Loucy (cell line): ENCODE data around the gene OR1J2.

Experiments used
- H2AFZ ChIP-seq: fragments of 200-600 bp; sonication (generic); 2 replicates; pipeline ENCODE4 v1.6.0; 2016; ENCODE audit warnings: antibody characterized with exemption, mild to moderate bottlenecking, low read length, moderate library complexity
- H3F3A ChIP-seq: fragments of 200-600 bp; 2 replicates; pipeline ENCODE4 v1.6.0; 2016; ENCODE audit warnings: antibody characterized with exemption, low read depth, mild to moderate bottlenecking
- H3K27me3 ChIP-seq: fragments of 200-600 bp; sonication (generic); 2 replicates; pipeline ENCODE4 v1.6.1; 2014; ENCODE audit warnings: low read length, mild to moderate bottlenecking; ENCODE audit not compliant: insufficient read depth, poor library complexity, severe bottlenecking
- H3K36me3 ChIP-seq: fragments of 200-600 bp; sonication (generic); 2 replicates; pipeline ENCODE4 v1.6.1; 2016; ENCODE audit warnings: low read length; ENCODE audit not compliant: insufficient read depth
- H3K4me1 ChIP-seq: fragments of 200-600 bp; sonication (generic); 2 replicates; pipeline ENCODE4 v1.5.1; 2014; ENCODE audit warnings: low read length, mild to moderate bottlenecking; ENCODE audit not compliant: insufficient read depth, poor library complexity, severe bottlenecking
- H3K4me2 ChIP-seq: fragments of 200-600 bp; sonication (generic); 2 replicates; pipeline ENCODE4 v1.6.0; 2014; ENCODE audit warnings: antibody characterized with exemption, low read length, low read depth, mild to moderate bottlenecking; ENCODE audit not compliant: poor library complexity, severe bottlenecking
- H3K4me3 ChIP-seq: fragments of 200-600 bp; sonication (generic); 2 replicates; pipeline ENCODE4 v1.5.1; 2014; ENCODE audit warnings: low read length, mild to moderate bottlenecking, mixed read lengths; ENCODE audit not compliant: poor library complexity, severe bottlenecking
- H3K79me2 ChIP-seq: fragments of 200-600 bp; sonication (generic); 2 replicates; pipeline ENCODE4 v1.6.1; 2014; ENCODE audit warnings: low read length; ENCODE audit not compliant: insufficient read depth
- H3K9ac ChIP-seq: fragments of 200-600 bp; sonication (generic); 2 replicates; pipeline ENCODE4 v1.6.0; 2014; ENCODE audit warnings: mild to moderate bottlenecking, low read depth, low read length, moderate library complexity; ENCODE audit not compliant: poor library complexity, severe bottlenecking
- H3K9me2 ChIP-seq: fragments of 200-600 bp; sonication (generic); replicated peaks from 2 replicates; pipeline ENCODE4 v1.6.1; 2016; ENCODE audit warnings: low read depth, low read length, mixed read lengths
- H3K9me3 ChIP-seq: fragments of 200-600 bp; sonication (generic); 2 replicates; pipeline ENCODE4 v1.6.1; 2014; ENCODE audit warnings: mild to moderate bottlenecking, antibody characterized with exemption, low read length, low read depth; ENCODE audit not compliant: insufficient read depth
- H4K20me1 ChIP-seq: fragments of 200-600 bp; sonication (generic); 2 replicates; pipeline ENCODE4 v1.6.0; 2014; ENCODE audit warnings: antibody characterized with exemption, low read length, mild to moderate bottlenecking; ENCODE audit not compliant: insufficient read depth, poor library complexity, severe bottlenecking
- EZH2phosphoT487 ChIP-seq: fragments of 200-600 bp; IDR thresholded peaks from 2 replicates; pipeline ENCODE4 v1.6.1; 2018; ENCODE audit warnings: antibody characterized with exemption, mild to moderate bottlenecking, moderate library complexity, borderline replicate concordance
- TF ChIP-seq, protein P1 (sequence below): fragments of 200-600 bp; sonication (generic); conservative IDR thresholded peaks from 2 replicates; pipeline ENCODE4 v1.5.1; 2014; ENCODE audit warnings: mild to moderate bottlenecking, antibody characterized with exemption, low read length

The OR1J2 gene

DNA sequence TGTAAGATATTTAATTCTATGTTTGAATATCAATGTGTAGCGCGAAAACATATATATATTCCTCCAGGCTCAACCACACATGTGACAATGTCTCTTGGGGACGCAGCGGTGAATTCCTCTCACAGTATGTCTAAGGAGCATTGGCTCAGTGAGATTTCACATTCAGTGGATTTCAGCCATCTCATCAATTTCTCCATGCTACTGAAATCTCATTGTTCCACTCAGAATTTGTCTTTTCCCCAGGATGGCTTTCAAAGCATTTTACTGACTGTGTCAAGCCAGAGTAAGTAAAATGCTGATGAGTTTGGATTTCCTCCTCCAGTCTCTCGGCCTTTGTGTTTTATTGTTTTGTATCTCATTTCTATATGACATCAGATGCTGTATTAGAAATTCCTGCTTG, 31.5 kb upstream of the OR1J2 start:
- no peak overlapping the region for H3K4me2 ChIP-seq
- H3K4me3 ChIP-seq = no peak overlapping the region
- H4K20me1 ChIP-seq = no peaks in the 10 kb centered on the region
- no peaks in the 10 kb centered on the region for H3K79me2 ChIP-seq
- no peaks in the 10 kb centered on the region for H3K9me3 ChIP-seq
- H3K9me2 ChIP-seq = no peaks in the 10 kb centered on the region
- no peaks in the 10 kb centered on the region for H3K27me3 ChIP-seq
- H3K9ac ChIP-seq = no peak overlapping the region
- H3K4me1 ChIP-seq = no peaks in the 10 kb centered on the region
- no peak overlapping the region for H2AFZ ChIP-seq
- no peaks in the 10 kb centered on the region for H3K36me3 ChIP-seq
- no peak for TF ChIP-seq EZH2phosphoT487
- TF ChIP-seq, protein P1, sequence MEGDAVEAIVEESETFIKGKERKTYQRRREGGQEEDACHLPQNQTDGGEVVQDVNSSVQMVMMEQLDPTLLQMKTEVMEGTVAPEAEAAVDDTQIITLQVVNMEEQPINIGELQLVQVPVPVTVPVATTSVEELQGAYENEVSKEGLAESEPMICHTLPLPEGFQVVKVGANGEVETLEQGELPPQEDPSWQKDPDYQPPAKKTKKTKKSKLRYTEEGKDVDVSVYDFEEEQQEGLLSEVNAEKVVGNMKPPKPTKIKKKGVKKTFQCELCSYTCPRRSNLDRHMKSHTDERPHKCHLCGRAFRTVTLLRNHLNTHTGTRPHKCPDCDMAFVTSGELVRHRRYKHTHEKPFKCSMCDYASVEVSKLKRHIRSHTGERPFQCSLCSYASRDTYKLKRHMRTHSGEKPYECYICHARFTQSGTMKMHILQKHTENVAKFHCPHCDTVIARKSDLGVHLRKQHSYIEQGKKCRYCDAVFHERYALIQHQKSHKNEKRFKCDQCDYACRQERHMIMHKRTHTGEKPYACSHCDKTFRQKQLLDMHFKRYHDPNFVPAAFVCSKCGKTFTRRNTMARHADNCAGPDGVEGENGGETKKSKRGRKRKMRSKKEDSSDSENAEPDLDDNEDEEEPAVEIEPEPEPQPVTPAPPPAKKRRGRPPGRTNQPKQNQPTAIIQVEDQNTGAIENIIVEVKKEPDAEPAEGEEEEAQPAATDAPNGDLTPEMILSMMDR = no peak
- H3F3A ChIP-seq = no peaks in the 10 kb centered on the region

DNA sequence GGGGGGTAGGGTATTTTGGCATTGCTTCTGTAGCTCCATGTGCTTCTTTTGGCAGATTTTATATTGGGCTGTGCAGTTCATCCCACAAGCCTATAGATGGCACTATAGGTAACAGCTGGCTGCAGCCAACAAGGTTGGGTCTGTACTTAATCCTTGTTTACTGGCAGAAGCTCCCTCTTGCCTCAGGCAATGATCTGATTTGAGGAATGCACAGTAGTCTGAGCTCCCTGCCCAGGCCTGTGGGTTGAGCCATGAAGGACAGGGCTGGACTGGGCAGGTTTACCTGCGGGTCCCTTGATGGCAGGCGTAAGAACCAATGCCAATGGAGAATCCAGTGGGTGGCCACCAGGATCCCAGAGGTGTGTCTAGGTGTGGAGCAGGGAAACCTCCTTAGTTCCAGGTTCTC, 11.7 kb upstream of the OR1J2 start:
- Histone ChIP-seq H3K9ac (peak overlapping the region; percentile 25), H3K36me3 (no peaks in the 10 kb centered on the region), H3K27me3 (no peaks in the 10 kb centered on the region), H3K4me3 (no peak overlapping the region), H4K20me1 (no peaks in the 10 kb centered on the region), H3K4me2 (no peak overlapping the region), H3F3A (no peaks in the 10 kb centered on the region), H3K9me3 (no peaks in the 10 kb centered on the region), H2AFZ (0 out of 2 replicates have a peak overlapping the region, but pooled peaks have one; percentile 19), H3K9me2 (no peaks in the 10 kb centered on the region), H3K4me1 (no peaks in the 10 kb centered on the region), H3K79me2 (no peaks in the 10 kb centered on the region)
- no peak for TF ChIP-seq EZH2phosphoT487
- TF ChIP-seq, protein P1 = peak; percentile 93

DNA sequence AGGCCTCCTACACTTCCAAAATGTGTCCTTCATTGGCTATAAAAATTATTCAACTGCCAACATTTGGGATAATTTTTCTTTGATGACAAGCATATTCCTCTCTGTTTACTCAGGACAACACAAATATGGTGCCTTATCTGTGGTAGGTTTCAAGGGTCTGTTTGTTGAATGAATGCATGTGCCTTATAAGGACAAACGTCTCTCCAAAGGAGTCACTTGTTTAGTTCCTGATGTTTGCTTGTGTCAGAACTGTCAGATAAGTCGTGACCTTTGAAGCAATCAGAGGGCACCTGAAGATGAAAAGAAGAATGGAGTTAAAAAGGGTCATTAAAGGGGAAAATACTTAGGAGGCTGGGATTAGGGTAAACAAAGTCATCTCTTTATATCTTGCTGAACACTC, 3.6 kb upstream of the OR1J2 start:
- Histone ChIP-seq H3K4me1 (no peaks in the 10 kb centered on the region), H3K9me2 (no peaks in the 10 kb centered on the region), H3K4me2 (no peak overlapping the region), H3K36me3 (no peaks in the 10 kb centered on the region), H3F3A (no peaks in the 10 kb centered on the region), H3K79me2 (no peaks in the 10 kb centered on the region), H2AFZ (no peak overlapping the region), H3K9me3 (no peaks in the 10 kb centered on the region), H3K4me3 (no peak overlapping the region), H3K27me3 (no peaks in the 10 kb centered on the region), H4K20me1 (no peaks in the 10 kb centered on the region), H3K9ac (no peak overlapping the region)
- TF ChIP-seq EZH2phosphoT487 = no peak
- TF ChIP-seq, protein P1 = no peak
